Spleen (tissue), 7 donors: ENCODE data around the gene ARSA.

Experiments used
- POLR2A ChIP-seq, 3 donors: fragments of 450-650 bp; IDR thresholded peaks; one replicate each; pipeline ENCODE4 v1.5.1; 2017; ENCODE audit warnings: antibody characterized with exemption in 3 of 3, mild to moderate bottlenecking in 1 of 3
- POLR2AphosphoS5 ChIP-seq, 3 donors: sonication (generic); formaldehyde crosslinking; IDR thresholded peaks; one replicate each; pipeline ENCODE4 v1.5.1; 2017; ENCODE audit warnings: antibody characterized with exemption in 3 of 3
- TF ChIP-seq, protein P1 (sequence below), 11 experiments: fragments of 200-600 bp in 7 of 11; fragments of 450-650 bp in 4 of 11; sonication (generic) in 4 of 11; IDR thresholded peaks in 8 of 11; conservative IDR thresholded peaks in 3 of 11; 1 replicate in 7 of 11; 2 replicates in 4 of 11; pipeline versions ENCODE4 v1.4.0 to v1.8.0; 2016 to 2021; ENCODE audit warnings: antibody characterized with exemption in 11 of 11, inconsistent platforms in 4 of 11, mild to moderate bottlenecking in 1 of 11
- donor health status: DM: no; HTN: no; CAD: no; lungs with moderate emphysema.
- donor health status: DM: no; HTN: no; CAD: no.
- donor health status: DM: no; HTN: no; CAD: no.

DNA sequence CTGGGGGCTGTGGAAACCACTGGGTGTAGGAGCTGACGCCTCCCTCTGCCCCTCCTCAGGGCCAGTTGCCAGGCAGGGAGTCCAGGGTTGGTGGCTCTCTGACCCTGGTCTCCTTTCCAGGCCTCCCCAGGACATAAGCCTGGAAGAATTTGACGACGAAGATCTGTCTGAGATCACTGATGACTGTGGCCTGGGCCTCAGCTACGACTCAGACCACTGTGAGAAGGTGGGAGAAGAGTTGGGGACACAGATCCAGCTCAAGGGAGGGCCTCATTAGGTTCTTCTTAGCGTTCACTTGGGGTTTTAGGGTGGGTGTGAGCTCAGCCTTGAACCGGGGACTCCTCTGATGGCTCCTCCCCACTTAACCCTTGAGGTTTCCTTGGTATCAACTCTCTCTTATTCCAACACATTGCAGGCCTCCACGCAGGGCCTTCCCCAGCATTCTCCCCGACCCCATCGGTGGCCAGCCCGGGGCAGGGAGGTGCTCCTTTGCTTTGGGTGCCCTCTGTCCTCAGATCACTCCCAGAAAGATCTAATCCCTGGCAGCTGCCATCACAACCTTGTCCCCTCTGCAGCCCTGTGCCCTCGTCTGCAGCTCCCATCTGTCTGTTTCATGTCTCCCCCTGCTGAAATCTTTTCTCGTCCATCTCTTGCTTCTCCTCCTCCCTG lies 26.1 kb downstream of the ARSA start:
- TF ChIP-seq, protein P1, sequence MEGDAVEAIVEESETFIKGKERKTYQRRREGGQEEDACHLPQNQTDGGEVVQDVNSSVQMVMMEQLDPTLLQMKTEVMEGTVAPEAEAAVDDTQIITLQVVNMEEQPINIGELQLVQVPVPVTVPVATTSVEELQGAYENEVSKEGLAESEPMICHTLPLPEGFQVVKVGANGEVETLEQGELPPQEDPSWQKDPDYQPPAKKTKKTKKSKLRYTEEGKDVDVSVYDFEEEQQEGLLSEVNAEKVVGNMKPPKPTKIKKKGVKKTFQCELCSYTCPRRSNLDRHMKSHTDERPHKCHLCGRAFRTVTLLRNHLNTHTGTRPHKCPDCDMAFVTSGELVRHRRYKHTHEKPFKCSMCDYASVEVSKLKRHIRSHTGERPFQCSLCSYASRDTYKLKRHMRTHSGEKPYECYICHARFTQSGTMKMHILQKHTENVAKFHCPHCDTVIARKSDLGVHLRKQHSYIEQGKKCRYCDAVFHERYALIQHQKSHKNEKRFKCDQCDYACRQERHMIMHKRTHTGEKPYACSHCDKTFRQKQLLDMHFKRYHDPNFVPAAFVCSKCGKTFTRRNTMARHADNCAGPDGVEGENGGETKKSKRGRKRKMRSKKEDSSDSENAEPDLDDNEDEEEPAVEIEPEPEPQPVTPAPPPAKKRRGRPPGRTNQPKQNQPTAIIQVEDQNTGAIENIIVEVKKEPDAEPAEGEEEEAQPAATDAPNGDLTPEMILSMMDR (IDR thresholded peaks at IDR 0.05 in 8 of 11, conservative IDR thresholded peaks at IDR 0.05 in 3 of 11): no peak
- TF ChIP-seq POLR2AphosphoS5 (IDR thresholded peaks at IDR 0.05) (no peak), POLR2A (IDR thresholded peaks at IDR 0.05) (no peak)
